ENCODE data around the gene ARID4B. TPM values are rescaled to one million over a fixed set of nuclear protein-coding genes. Genes with fewer than 3 reads are reported as not detected.
"Not testable (repeated sequence)": the region's sequence is repeated elsewhere in the genome, so short reads cannot be mapped to it uniquely, and the experiment has no call there.

Gene ARID4B
- total RNA-seq, 1 donor, result 36.7 TPM

GRCh38 chr1:235213752-235214151 is 114.2 kb downstream of the ARID4B start:
- no peak for DNase-seq (ENCODE audit: low read depth)
- no peak for TF ChIP-seq CTCF (IDR thresholded peaks at IDR 0.05; ENCODE audit: insufficient read depth, low read length)
- no peak overlapping the region for H3K4me3 ChIP-seq (ENCODE audit: low read depth, low read length)

- no peak for TF ChIP-seq CTCF (IDR thresholded peaks at IDR 0.05; ENCODE audit: insufficient read depth, low read length)
- DNase-seq (ENCODE audit: low read depth), result no peak
- no peak overlapping the region for H3K4me3 ChIP-seq (ENCODE audit: low read depth, low read length)
Observed at GRCh38 chr1:235211517-235211916, 116.5 kb downstream of the ARID4B start.

GRCh38 chr1:235207209-235207565 is 120.8 kb downstream of the ARID4B start:
- TF ChIP-seq CTCF (IDR thresholded peaks at IDR 0.05; ENCODE audit: insufficient read depth, low read length), result no peak
- no peak for DNase-seq (ENCODE audit: low read depth)
- H3K4me3 ChIP-seq (ENCODE audit: low read depth, low read length), result no peak overlapping the region

GRCh38 chr1:235206533-235207208 is 121.3 kb downstream of the ARID4B start:
- no peak for DNase-seq (ENCODE audit: low read depth)
- no peak overlapping the region for H3K4me3 ChIP-seq (ENCODE audit: low read depth, low read length)
- TF ChIP-seq CTCF (IDR thresholded peaks at IDR 0.05; ENCODE audit: insufficient read depth, low read length), result no peak

GRCh38 chr1:235205687-235206086 is 122.3 kb downstream of the ARID4B start:
- DNase-seq (ENCODE audit: low read depth), result no peak
- H3K4me3 ChIP-seq (ENCODE audit: low read depth, low read length), result no peak overlapping the region
- TF ChIP-seq CTCF (IDR thresholded peaks at IDR 0.05; ENCODE audit: insufficient read depth, low read length), result no peak

- TF ChIP-seq CTCF (IDR thresholded peaks at IDR 0.05; ENCODE audit: insufficient read depth, low read length), result no peak
- no peak for DNase-seq (ENCODE audit: low read depth)
- no peak overlapping the region for H3K4me3 ChIP-seq (ENCODE audit: low read depth, low read length)
Observed at GRCh38 chr1:235203428-235203827, 124.6 kb downstream of the ARID4B start.

GRCh38 chr1:235202447-235202846 is 125.5 kb downstream of the ARID4B start:
- not testable (repeated sequence) for H3K4me3 ChIP-seq (ENCODE audit: low read depth, low read length); DNase-seq (ENCODE audit: low read depth)
